HEK293 (cell line): ENCODE measurements around the gene ASXL3.
A peak's percentile ranks its signal among the peaks of the same experiment; 100 is the strongest.

ENCODE experiments used
- BCL11B ChIP-seq: fragments of 450-650 bp; formaldehyde crosslinking; IDR thresholded peaks from 2 replicates; pipeline ENCODE4 v1.5.1; 2016; ENCODE audit warnings: low read depth, missing biosample characterization, missing genetic modification characterization
- EGR2 ChIP-seq: fragments of 450-650 bp; formaldehyde crosslinking; IDR thresholded peaks from 2 replicates; pipeline ENCODE4 v1.5.1; 2016; ENCODE audit warnings: low read depth, missing biosample characterization, missing genetic modification characterization
- IKZF3 ChIP-seq: fragments of 450-650 bp; IDR thresholded peaks from 2 replicates; pipeline ENCODE4 v1.5.0; 2018; ENCODE audit warnings: missing biosample characterization, mild to moderate bottlenecking, missing genetic modification characterization, moderate library complexity
- MZF1 ChIP-seq: fragments of 450-650 bp; formaldehyde crosslinking; IDR thresholded peaks from 2 replicates; pipeline ENCODE4 v1.5.1; 2017; ENCODE audit warnings: missing biosample characterization, missing genetic modification characterization, borderline replicate concordance
- PRDM10 ChIP-seq: fragments of 450-650 bp; formaldehyde crosslinking; IDR thresholded peaks from 2 replicates; pipeline ENCODE4 v1.5.1; 2016; ENCODE audit warnings: missing biosample characterization, missing genetic modification characterization
- PRDM4 ChIP-seq: fragments of 450-650 bp; formaldehyde crosslinking; IDR thresholded peaks from 2 replicates; pipeline ENCODE4 v1.5.1; 2017; ENCODE audit warnings: missing biosample characterization, missing genetic modification characterization
- REST ChIP-seq: fragments of 450-650 bp; formaldehyde crosslinking; IDR thresholded peaks from 2 replicates; pipeline ENCODE4 v1.5.1; 2016; ENCODE audit warnings: missing biosample characterization, missing genetic modification characterization
- SCRT1 ChIP-seq: fragments of 450-650 bp; formaldehyde crosslinking; IDR thresholded peaks from 2 replicates; pipeline ENCODE4 v1.5.1; 2016; ENCODE audit warnings: missing biosample characterization, missing genetic modification characterization, borderline replicate concordance
- SCRT2 ChIP-seq: fragments of 450-650 bp; formaldehyde crosslinking; IDR thresholded peaks from 2 replicates; pipeline ENCODE4 v1.5.1; 2016; ENCODE audit warnings: missing biosample characterization, missing genetic modification characterization
- TSHZ1 ChIP-seq: fragments of 450-650 bp; formaldehyde crosslinking; IDR thresholded peaks from 2 replicates; pipeline ENCODE4 v1.5.1; 2016; ENCODE audit warnings: missing biosample characterization, missing genetic modification characterization, borderline replicate concordance
- YY1 ChIP-seq: fragments of 450-650 bp; formaldehyde crosslinking; IDR thresholded peaks from 2 replicates; pipeline ENCODE4 v1.5.1; 2018; ENCODE audit warnings: missing biosample characterization, missing genetic modification characterization
- ZBTB21 ChIP-seq: fragments of 450-650 bp; formaldehyde crosslinking; IDR thresholded peaks from 2 replicates; pipeline ENCODE4 v1.5.1; 2017; ENCODE audit warnings: missing biosample characterization, missing genetic modification characterization
- ZBTB48 ChIP-seq: fragments of 450-650 bp; formaldehyde crosslinking; IDR thresholded peaks from 2 replicates; pipeline ENCODE4 v1.5.1; 2016; ENCODE audit warnings: missing biosample characterization, missing genetic modification characterization
- ZNF10 ChIP-seq: fragments of 450-650 bp; formaldehyde crosslinking; IDR thresholded peaks from 2 replicates; pipeline ENCODE4 v1.5.1; 2017; ENCODE audit warnings: missing biosample characterization, missing genetic modification characterization
- ZNF214 ChIP-seq: fragments of 450-650 bp; formaldehyde crosslinking; IDR thresholded peaks from 2 replicates; pipeline ENCODE4 v1.5.1; 2017; ENCODE audit warnings: missing biosample characterization, mild to moderate bottlenecking, missing genetic modification characterization, borderline replicate concordance
- ZNF341 ChIP-seq: fragments of 450-650 bp; formaldehyde crosslinking; IDR thresholded peaks from 2 replicates; pipeline ENCODE4; 2016; ENCODE audit warnings: low read depth, missing biosample characterization, missing genetic modification characterization
- ZNF544 ChIP-seq: fragments of 450-650 bp; formaldehyde crosslinking; IDR thresholded peaks from 2 replicates; pipeline ENCODE4 v1.5.0; 2017; ENCODE audit warnings: missing biosample characterization, missing genetic modification characterization
- ZNF580 ChIP-seq: fragments of 450-650 bp; formaldehyde crosslinking; IDR thresholded peaks from 2 replicates; pipeline ENCODE4 v1.5.1; 2016; ENCODE audit warnings: missing biosample characterization, missing genetic modification characterization
- ZNF600 ChIP-seq: fragments of 450-650 bp; formaldehyde crosslinking; IDR thresholded peaks from 2 replicates; pipeline ENCODE4 v1.5.1; 2016; ENCODE audit warnings: missing biosample characterization, missing genetic modification characterization
- ZNF626 ChIP-seq: fragments of 450-650 bp; sonication (Bioruptor Pico); formaldehyde crosslinking; IDR thresholded peaks from 2 replicates; pipeline ENCODE4 v1.5.1; 2018; ENCODE audit warnings: missing biosample characterization, missing genetic modification characterization, inconsistent platforms
- ZNF660 ChIP-seq: fragments of 450-650 bp; IDR thresholded peaks from 2 replicates; pipeline ENCODE4 v1.5.1; 2018; ENCODE audit warnings: missing biosample characterization, mild to moderate bottlenecking, missing genetic modification characterization
- ZNF670 ChIP-seq: fragments of 450-650 bp; formaldehyde crosslinking; IDR thresholded peaks from 2 replicates; pipeline ENCODE4 v1.5.1; 2016; ENCODE audit warnings: missing biosample characterization, missing genetic modification characterization, low read depth
- ZNF701 ChIP-seq: fragments of 450-650 bp; formaldehyde crosslinking; IDR thresholded peaks from 2 replicates; pipeline ENCODE4 v1.5.1; 2016; ENCODE audit warnings: missing biosample characterization, missing genetic modification characterization
- ZNF768 ChIP-seq: fragments of 450-650 bp; formaldehyde crosslinking; IDR thresholded peaks from 2 replicates; pipeline ENCODE4 v1.5.1; 2018; ENCODE audit warnings: missing biosample characterization, mild to moderate bottlenecking, missing genetic modification characterization
- ZNF792 ChIP-seq: fragments of 450-650 bp; formaldehyde crosslinking; IDR thresholded peaks from 2 replicates; pipeline ENCODE4 v1.5.1; 2016; ENCODE audit warnings: missing biosample characterization, missing genetic modification characterization
- ZNF837 ChIP-seq: fragments of 450-650 bp; formaldehyde crosslinking; IDR thresholded peaks from 2 replicates; pipeline ENCODE4 v1.5.1; 2016; ENCODE audit warnings: missing biosample characterization, missing genetic modification characterization

ASXL3 gene

GRCh38 chr18:33578518-33579348 is 714 bp downstream of the ASXL3 start (continued):
- TF ChIP-seq ZNF701 (tag by site-specific recombination) (no peak), YY1 (tag by site-specific recombination) (no peak), BCL11B (0 out of 2 replicates have a peak, but pooled peaks have one; percentile 59), ZNF341 (peak; percentile 82), SCRT2 (tag by site-specific recombination) (no peak), EGR2 (tag by site-specific recombination) (peak; percentile 47), ZNF600 (tag by site-specific recombination) (peak; percentile 83), IKZF3 (no peak), ZNF626 (tag by site-specific recombination) (no peak), ZNF792 (peak; percentile 90), ZNF660 (tag by site-specific recombination) (no peak), ZBTB48 (no peak), REST (tag by site-specific recombination) (no peak), ZNF837 (tag by site-specific recombination) (0 out of 2 replicates have a peak, but pooled peaks have one; percentile 89), PRDM10 (tag by site-specific recombination) (peak; percentile 65), PRDM4 (tag by site-specific recombination) (peak; percentile 44; the same call in 1 of the 2 replicates), ZNF214 (no peak), SCRT1 (0 out of 2 replicates have a peak, but pooled peaks have one; percentile 60), ZNF580 (peak; percentile 94), ZNF768 (tag by site-specific recombination) (no peak), ZNF544 (tag by site-specific recombination) (no peak), MZF1 (tag by site-specific recombination) (no peak), ZNF670 (tag by site-specific recombination) (no peak), ZBTB21 (tag by site-specific recombination) (peak; percentile 26; the same call in 1 of the 2 replicates), TSHZ1 (tag by site-specific recombination) (no peak), ZNF10 (tag by site-specific recombination) (no peak)
